Stimulated activated CD8-positive, alpha-beta memory T cell treated with anti-CD3 and anti-CD28 coated beads, Interleukin-7, amount 100 ng/mL, for 1 hour (primary cell): ENCODE measurements around the gene CEP68.
A peak's percentile ranks its signal among the peaks of the same experiment; 100 is the strongest.
"Not testable (repeated sequence)": the region's sequence is repeated elsewhere in the genome, so short reads cannot be mapped to it uniquely, and the experiment has no call there.

Experiments used
- DNase-seq, 2 donors: peaks; one replicate each; pipeline ENCODE4 v3.0.0-alpha.2; 2020; ENCODE audit warnings: low read depth in 2 of 2

CEP68 gene

GRCh38 chr2:65129826-65130663, 73.8 kb downstream of the CEP68 start, which contains the start of gene RAB1A:
TSS of gene RAB1A (minus strand) at chr2:65130106. CDS start at chr2:65129915, 191 bp downstream.
- peak; percentile 96 to 97 for DNase-seq

- no peak for DNase-seq
Measured at GRCh38 chr2:65130664-65131175, 74.5 kb downstream of the CEP68 start.

DNA sequence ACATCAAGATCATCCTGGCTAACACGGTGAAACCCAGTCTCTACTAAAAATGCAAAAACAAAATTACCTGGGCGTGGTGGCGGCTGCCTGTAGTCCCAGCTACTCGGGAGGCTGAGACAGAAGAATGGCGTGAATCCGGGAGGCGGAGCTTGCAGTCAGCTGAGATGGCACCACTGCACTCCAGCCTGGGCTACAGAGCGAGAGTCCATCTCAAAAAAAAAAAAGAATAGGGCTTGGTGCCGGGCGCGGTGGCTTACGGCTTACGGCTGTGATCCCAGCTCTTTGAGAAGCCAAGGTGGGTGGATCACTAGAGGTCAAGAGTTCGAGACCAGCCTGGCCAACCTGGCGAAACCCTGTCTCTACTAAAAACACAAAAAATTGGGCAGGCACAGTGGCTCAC, 76.7 kb downstream of the CEP68 start:
- not testable (repeated sequence) for DNase-seq

- DNase-seq: no peak
Measured at GRCh38 chr2:65133626-65134025, 77.4 kb downstream of the CEP68 start.

DNA sequence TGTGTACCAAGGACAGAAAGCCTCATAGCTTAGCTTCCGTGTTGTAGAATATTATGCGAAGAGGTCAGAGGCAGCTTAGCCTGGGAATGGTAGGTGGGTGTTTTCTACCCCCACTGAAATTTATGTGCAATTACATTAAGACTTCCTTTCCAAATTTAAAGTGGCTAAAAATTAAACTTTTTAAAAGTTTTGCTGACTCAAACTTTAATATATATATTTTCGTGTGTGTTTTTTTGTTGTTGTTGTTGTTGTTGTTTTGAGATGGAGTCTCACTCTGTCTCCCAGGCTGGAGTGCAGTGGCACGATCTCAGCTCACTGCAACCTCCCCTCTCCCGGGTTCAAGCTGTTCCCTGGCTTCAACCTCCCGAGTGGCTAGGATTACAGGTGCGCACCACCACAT, 77.9 kb downstream of the CEP68 start:
- DNase-seq: no peak

DNA sequence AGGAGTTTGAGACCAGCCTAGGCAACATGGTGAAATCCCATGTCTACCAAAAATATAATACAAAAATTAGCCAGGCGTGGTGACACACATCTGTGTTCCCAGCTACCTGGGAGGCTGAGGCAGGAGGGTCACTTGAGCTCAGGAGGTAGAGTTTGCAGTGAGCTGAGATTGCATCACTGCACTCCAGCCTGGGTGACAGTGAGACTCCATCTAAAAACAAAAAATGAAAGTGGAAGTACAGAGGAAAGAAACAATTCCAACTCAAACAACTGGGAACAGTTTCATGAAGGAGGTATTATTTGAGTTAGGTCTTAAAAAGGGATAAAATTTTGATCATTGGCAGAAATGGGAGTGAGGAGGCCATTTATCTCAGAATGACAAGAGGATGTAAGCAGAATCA, 80.0 kb downstream of the CEP68 start:
- DNase-seq: no peak
